Tibial nerve (tissue), 4 donors: ENCODE results near the gene PLPPR1. TPM values are rescaled to one million over a fixed set of nuclear protein-coding genes. Genes with fewer than 3 reads are reported as not detected.

Experiments
- DNase-seq, 2 donors: peaks; one replicate each; pipeline ENCODE4 v3.0.0-alpha.2; 2019; ENCODE audit warnings: low spot score in 2 of 2
- H3K27ac ChIP-seq, 4 donors: fragments of 200-600 bp; sonication (generic) in 3 of 4; one replicate each; pipeline ENCODE4 v1.5.1; 2017 to 2019; ENCODE audit warnings: mild to moderate bottlenecking in 1 of 4
- H3K27me3 ChIP-seq, 2 donors: fragments of 200-600 bp; sonication (generic) in 1 of 2; one replicate each; pipeline versions ENCODE4 v1.5.1 to v1.6.0; 2017 to 2019
- H3K36me3 ChIP-seq, 3 donors: fragments of 200-600 bp; sonication (generic); one replicate each; pipeline ENCODE4 v1.5.1; 2018 to 2019
- H3K4me1 ChIP-seq, 4 donors: fragments of 200-600 bp; sonication (generic) in 3 of 4; one replicate each; pipeline ENCODE4 v1.5.1; 2017 to 2019
- H3K4me3 ChIP-seq, 4 donors: fragments of 200-600 bp; sonication (generic) in 3 of 4; one replicate each; pipeline ENCODE4 v1.5.1; 2017 to 2019; ENCODE audit warnings: mild to moderate bottlenecking in 1 of 4, moderate library complexity in 1 of 4
- H3K9me3 ChIP-seq, 4 donors: fragments of 200-600 bp; sonication (generic) in 3 of 4; one replicate each; pipeline ENCODE4 v1.5.1; 2017 to 2019
- EP300 ChIP-seq, 2 donors: sonication (generic); formaldehyde crosslinking; IDR thresholded peaks; one replicate each; pipeline ENCODE4 v1.6.1; 2017; ENCODE audit warnings: antibody characterized with exemption in 2 of 2, mild to moderate bottlenecking in 1 of 2
- POLR2A ChIP-seq, 2 donors: fragments of 450-650 bp; IDR thresholded peaks; one replicate each; pipeline ENCODE4 v1.6.1; 2017; ENCODE audit warnings: antibody characterized with exemption in 2 of 2, mild to moderate bottlenecking in 2 of 2, moderate library complexity in 2 of 2
- WGBS, 2 donors: methylation state at CpG; one replicate each; pipeline ENCODE4 v1.1.5; 2018; 5-methylcytosine and 5-hydroxymethylcytosine counted together
- total RNA-seq, 4 donors: library from RNA; depleted of rRNA; stranded (reverse); fragments of >200 nt; gene quantifications; one replicate each; pipeline ENCODE4 v1.1.0, GENCODE V29; 2016
- TF ChIP-seq, protein P1 (sequence below), 5 experiments: fragments of 200-600 bp in 3 of 5; fragments of 450-650 bp in 2 of 5; sonication (generic) in 3 of 5; IDR thresholded peaks; one replicate each; pipeline ENCODE4 v1.5.1; 2016 to 2019; ENCODE audit warnings: antibody characterized with exemption in 5 of 5, mild to moderate bottlenecking in 3 of 5, moderate library complexity in 2 of 5

The PLPPR1 gene
- total RNA-seq, result 1 to 10 TPM in 3 of 4 donors, under 1 TPM in 1; 0.30 to 7.6 (median 2.5) TPM

DNA sequence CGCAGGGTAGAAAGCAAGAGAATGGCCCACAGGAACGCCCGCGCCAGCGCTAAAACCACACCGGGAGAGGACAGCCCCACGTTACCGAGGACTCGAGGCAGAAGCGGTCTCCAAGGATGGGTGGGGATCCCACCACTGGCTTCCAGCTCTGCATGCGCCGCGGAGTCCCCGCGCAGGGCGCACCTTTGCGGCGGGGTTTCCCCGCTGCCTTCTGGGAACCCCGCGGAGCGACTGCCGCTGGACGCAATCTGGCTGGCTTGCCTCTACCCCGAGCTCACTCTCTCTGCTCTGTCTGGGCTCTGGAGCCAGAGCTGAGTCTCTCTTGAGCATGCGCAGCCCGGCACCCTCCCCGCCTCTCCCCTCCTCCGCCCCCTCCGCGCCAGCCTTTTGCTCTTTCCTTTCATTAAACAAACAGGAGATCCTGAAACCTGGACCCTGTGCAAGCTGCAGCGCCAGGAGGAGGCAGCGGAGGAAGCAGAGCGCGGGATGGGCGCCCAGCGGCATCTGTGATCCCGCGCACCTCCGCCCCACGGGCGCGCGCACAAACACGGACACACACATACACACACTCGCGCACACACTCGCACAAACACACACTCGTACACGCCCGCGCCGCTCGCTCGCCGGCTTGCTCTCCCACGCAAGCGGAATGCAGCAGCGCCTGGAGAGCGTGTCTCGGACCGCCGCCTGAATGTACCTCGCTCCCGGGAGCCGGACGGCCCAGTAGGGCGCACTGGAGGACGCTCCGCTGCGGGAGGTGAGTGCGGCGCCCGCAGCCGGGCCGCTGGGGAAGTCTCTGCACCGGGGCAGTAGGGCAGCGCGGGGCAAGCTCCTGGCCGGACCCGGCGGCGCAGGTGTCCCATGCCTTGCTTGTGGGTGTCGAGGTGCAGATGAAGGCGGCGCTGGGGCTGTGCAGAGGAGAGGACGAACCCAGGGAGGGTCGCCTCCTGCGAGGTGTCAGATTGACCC, at the start of gene PLPPR1:
TSS of gene PLPPR1 (plus strand) at position 382 of the 969 bp plus-strand sequence.
- Histone ChIP-seq H3K27me3 (peaks cover 0 to 15% of the 10 kb centered on the region in 2 donors), H3K4me1 (peaks cover 0 to 19% (median 0%) of the 10 kb centered on the region in 4 donors), H3K9me3 (no peaks in the 10 kb centered on the region), H3K27ac (peak within 1 kb of the TSS in 2 of 4 donors; percentile 29 to 42), H3K4me3 (peak within 1 kb of the TSS; percentile 22 to 47 (median 30)), H3K36me3 (no peaks in the 10 kb centered on the region)
- TF ChIP-seq, protein P1, sequence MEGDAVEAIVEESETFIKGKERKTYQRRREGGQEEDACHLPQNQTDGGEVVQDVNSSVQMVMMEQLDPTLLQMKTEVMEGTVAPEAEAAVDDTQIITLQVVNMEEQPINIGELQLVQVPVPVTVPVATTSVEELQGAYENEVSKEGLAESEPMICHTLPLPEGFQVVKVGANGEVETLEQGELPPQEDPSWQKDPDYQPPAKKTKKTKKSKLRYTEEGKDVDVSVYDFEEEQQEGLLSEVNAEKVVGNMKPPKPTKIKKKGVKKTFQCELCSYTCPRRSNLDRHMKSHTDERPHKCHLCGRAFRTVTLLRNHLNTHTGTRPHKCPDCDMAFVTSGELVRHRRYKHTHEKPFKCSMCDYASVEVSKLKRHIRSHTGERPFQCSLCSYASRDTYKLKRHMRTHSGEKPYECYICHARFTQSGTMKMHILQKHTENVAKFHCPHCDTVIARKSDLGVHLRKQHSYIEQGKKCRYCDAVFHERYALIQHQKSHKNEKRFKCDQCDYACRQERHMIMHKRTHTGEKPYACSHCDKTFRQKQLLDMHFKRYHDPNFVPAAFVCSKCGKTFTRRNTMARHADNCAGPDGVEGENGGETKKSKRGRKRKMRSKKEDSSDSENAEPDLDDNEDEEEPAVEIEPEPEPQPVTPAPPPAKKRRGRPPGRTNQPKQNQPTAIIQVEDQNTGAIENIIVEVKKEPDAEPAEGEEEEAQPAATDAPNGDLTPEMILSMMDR (IDR thresholded peaks at IDR 0.05), result no peak
- TF ChIP-seq POLR2A (IDR thresholded peaks at IDR 0.05), result no peak
- DNase-seq, result no peak
- WGBS, 2 donors, result 1 to 2% methylated on average over 53 of the region's 89 CpGs

DNA sequence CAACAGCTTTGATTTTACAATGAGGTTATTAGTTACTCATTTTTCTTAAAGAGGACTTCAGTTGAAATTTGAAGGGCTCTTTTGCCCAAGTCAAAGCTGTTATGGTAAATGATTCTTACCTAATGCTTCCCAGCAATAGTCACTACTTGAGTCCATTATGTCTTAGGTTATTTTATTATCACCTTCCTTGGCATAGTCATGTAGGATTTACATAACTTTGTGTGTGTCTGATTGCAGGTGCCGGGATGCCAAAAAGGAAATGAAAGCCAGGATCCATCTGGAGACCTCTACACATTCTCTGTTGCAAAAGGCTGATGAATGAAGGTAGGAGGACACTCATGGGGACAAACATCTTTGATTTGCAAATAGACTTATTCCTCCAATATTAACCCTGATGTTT, 38.8 kb upstream of the PLPPR1 start:
- 0 to 19% methylated on average over 1 of the region's 1 CpG for WGBS, 2 donors
- Histone ChIP-seq H3K4me1 (no peaks in the 10 kb centered on the region), H3K9me3 (no peaks in the 10 kb centered on the region), H3K27me3 (no peaks in the 10 kb centered on the region), H3K4me3 (no peak overlapping the region), H3K27ac (no peak overlapping the region), H3K36me3 (no peaks in the 10 kb centered on the region)
- DNase-seq, result no peak
- TF ChIP-seq, protein P1 (IDR thresholded peaks at IDR 0.05), result no peak
- TF ChIP-seq EP300 (IDR thresholded peaks at IDR 0.05) (no peak), POLR2A (IDR thresholded peaks at IDR 0.05) (no peak)

DNA sequence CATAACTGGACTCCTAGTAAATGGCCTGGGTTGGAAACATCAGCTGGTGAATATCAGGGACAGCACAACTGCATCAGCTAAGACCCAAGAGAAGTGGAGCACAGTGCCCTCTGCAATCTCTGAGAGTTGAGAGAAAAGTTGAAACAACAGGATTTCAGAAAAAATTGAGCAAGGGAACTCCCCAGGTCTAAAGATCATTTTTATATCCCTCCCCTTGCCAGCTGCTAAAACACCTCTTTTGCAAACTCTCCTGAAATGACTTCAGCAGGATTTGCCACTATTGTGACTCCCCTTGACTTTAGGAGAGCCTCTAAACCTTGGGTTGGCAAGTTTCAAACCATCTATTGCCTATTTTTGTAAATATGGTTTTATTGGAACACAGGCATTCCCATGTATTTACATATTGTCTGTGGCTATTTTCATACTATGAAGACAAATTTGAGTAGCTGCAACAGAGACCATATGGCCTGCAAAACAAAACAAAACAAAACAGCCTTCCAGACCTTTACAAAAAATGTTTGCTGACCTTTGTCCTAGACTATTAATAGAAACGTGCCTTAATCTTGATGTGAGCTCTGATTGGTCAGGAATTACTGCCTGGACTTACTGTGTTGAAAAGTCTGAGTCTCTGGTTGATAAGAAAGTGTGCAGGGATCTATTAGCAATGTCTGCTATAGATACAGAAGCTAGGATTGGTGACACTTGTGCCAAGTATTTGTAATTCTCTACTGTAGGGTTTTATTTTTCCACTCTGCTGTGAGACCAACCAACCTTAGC, 37.7 kb upstream of the PLPPR1 start:
- Histone ChIP-seq H3K4me1 (no peaks in the 10 kb centered on the region), H3K4me3 (no peak overlapping the region), H3K27ac (no peak overlapping the region), H3K9me3 (no peaks in the 10 kb centered on the region), H3K36me3 (no peaks in the 10 kb centered on the region), H3K27me3 (no peaks in the 10 kb centered on the region)
- TF ChIP-seq EP300 (IDR thresholded peaks at IDR 0.05) (no peak), POLR2A (IDR thresholded peaks at IDR 0.05) (no peak)
- TF ChIP-seq, protein P1 (IDR thresholded peaks at IDR 0.05), result no peak
- no peak for DNase-seq
- 0 to 4% methylated on average over 1 of the region's 1 CpG for WGBS, 2 donors

DNA sequence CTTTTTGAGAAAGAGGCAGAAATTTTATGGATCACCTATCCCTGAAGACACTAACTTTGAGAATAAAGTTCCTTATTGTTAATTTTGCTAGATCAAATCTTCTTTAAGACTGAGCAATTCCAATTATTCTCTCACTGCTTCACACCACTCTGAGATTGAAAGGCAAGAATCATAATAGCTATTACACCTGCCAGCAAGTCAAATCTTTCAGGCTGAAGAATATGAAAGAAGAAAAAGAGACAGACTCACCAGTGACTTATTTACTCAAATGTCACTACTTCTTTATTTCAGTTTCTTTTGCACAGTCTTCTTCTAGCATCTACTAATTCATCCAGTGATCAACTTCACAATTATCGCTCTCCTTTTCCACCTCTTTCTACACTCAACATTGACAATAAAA, 35.9 kb upstream of the PLPPR1 start:
- Histone ChIP-seq H3K27me3 (no peaks in the 10 kb centered on the region), H3K27ac (no peak overlapping the region), H3K4me3 (no peak overlapping the region), H3K36me3 (no peaks in the 10 kb centered on the region), H3K4me1 (no peaks in the 10 kb centered on the region), H3K9me3 (no peaks in the 10 kb centered on the region)
- TF ChIP-seq, protein P1 (IDR thresholded peaks at IDR 0.05), result no peak
- no peak for TF ChIP-seq POLR2A (IDR thresholded peaks at IDR 0.05)
- no peak for TF ChIP-seq EP300 (IDR thresholded peaks at IDR 0.05)
- no peak for DNase-seq
- WGBS, 2 donors, result 97 to 98% methylated on average over 1 of the region's 1 CpG
